ENCODE data around the gene SEZ6L2. TPM values are rescaled to one million over a fixed set of nuclear protein-coding genes. Genes with fewer than 3 reads are reported as not detected.

The SEZ6L2 gene
- total RNA-seq, 1 experiment from 2014 or later: 44.7 TPM

- H3K4me1 Mint-ChIP-seq: peaks cover 0 to 3% of the 10 kb centered on the region in 2 experiments; a peak in 2 of 4 replicates
- no peaks in the 10 kb centered on the region for H4K20me1 ChIP-seq (ENCODE audit: control insufficient read depth, insufficient read depth, insufficient read length)
- no peaks in the 10 kb centered on the region for H3K27me3 ChIP-seq (ENCODE audit: insufficient read depth, low read length)
- no peak overlapping the region for H3K4me2 ChIP-seq (ENCODE audit: insufficient read depth, insufficient read length, low read length)
- H2BK5ac ChIP-seq (ENCODE audit: insufficient read length, low read length): no peak overlapping the region
- H3K36me3 Mint-ChIP-seq (ENCODE audit: insufficient read depth in 1 of 3, low read depth in 3 of 3): no peaks in the 10 kb centered on the region
- H3K23me2 ChIP-seq (ENCODE audit: insufficient read length, low read depth, low read length, poor library complexity, severe bottlenecking): peaks cover 4% of the 10 kb centered on the region
- H3K27ac Mint-ChIP-seq: no peak overlapping the region
- no peaks in the 10 kb centered on the region for H3K9me3 Mint-ChIP-seq
- TF ChIP-seq CTCF (conservative IDR thresholded peaks at IDR 0.05): no peak
- H2AK5ac ChIP-seq (ENCODE audit: insufficient read length, low read length): no peak overlapping the region
- no peak overlapping the region for H4K8ac ChIP-seq (replicated peaks; ENCODE audit: insufficient read length, low read depth, low read length)
- DNase-seq: no peak
- no peak overlapping the region for H3K4me3 Mint-ChIP-seq
- H2AFZ ChIP-seq (ENCODE audit: low read length): no peak overlapping the region
- no peaks in the 10 kb centered on the region for H3K79me1 ChIP-seq (ENCODE audit: insufficient read depth, low read depth, low read length, poor library complexity, severe bottlenecking)
- no CpG with 5 or more reads among the region's 2 CpGs for WGBS (ENCODE audit: extremely low coverage, insufficient read length, low lambda C conversion rate)
- H3K9ac ChIP-seq (ENCODE audit: extremely low read depth, insufficient read length, low read length): no peak overlapping the region
- H3K79me2 ChIP-seq (ENCODE audit: insufficient read depth, low read length): no peaks in the 10 kb centered on the region
- no peak overlapping the region for H3T11ph ChIP-seq (ENCODE audit: low read length)
- H2BK20ac ChIP-seq (ENCODE audit: low read depth, low read length, poor library complexity, severe bottlenecking): no peak overlapping the region
- H3K4ac ChIP-seq (ENCODE audit: low read depth, low read length): no peak overlapping the region
- H3K14ac ChIP-seq (ENCODE audit: insufficient read depth, low read length): no peak overlapping the region
- no peak overlapping the region for H3K56ac ChIP-seq (ENCODE audit: insufficient read length, low read depth, low read length)
- no peak overlapping the region for H3K18ac ChIP-seq (ENCODE audit: insufficient read length, low read depth, low read length)
- H2BK15ac ChIP-seq (ENCODE audit: low read depth, low read length): no peak overlapping the region
- H2BK12ac ChIP-seq (ENCODE audit: insufficient read length, low read depth, low read length): no peak overlapping the region
- H3K4me1 ChIP-seq (ENCODE audit: insufficient read depth, low read length): peaks cover 2% of the 10 kb centered on the region; the same call in 1 of the 2 replicates
- H3K27me3 Mint-ChIP-seq (ENCODE audit: low read depth): no peaks in the 10 kb centered on the region; the same call in 1 of the 2 replicates
- no peaks in the 10 kb centered on the region for H3K9me3 ChIP-seq (ENCODE audit: control insufficient read depth, low read depth, low read length)
- no peak overlapping the region for H3K27ac ChIP-seq (ENCODE audit: insufficient read length, low read depth, low read length)
- no peak overlapping the region for H3K23ac ChIP-seq (ENCODE audit: insufficient read length, low read depth, low read length)
- H4K91ac ChIP-seq (ENCODE audit: insufficient read length, low read depth, low read length): no peak overlapping the region
- H4K5ac ChIP-seq (ENCODE audit: insufficient read length, low read depth, low read length): no peak overlapping the region
- no peak overlapping the region for H2BK120ac ChIP-seq (ENCODE audit: low read depth, low read length, poor library complexity, severe bottlenecking)
These were observed 67.9 kb downstream of the SEZ6L2 start for GRCh38 chr16:29831490-29831889.

All from H9 (cell line).